Right lobe of liver (tissue), 4 donors: Measurements from ENCODE around the gene KRTAP22-1.

Source experiments
- CTCF ChIP-seq, 4 donors: fragments of 200-600 bp in 3 of 4; fragments of 450-650 bp in 1 of 4; IDR thresholded peaks; one replicate each; pipeline versions ENCODE4 v1.5.1 to v1.8.0; 2016 to 2022; ENCODE audit warnings: antibody characterized with exemption in 4 of 4, mild to moderate bottlenecking in 2 of 4
- POLR2A ChIP-seq: fragments of 450-650 bp; IDR thresholded peaks from one replicate; pipeline ENCODE4 v1.6.1; 2017; ENCODE audit warnings: antibody characterized with exemption, mild to moderate bottlenecking
- donor health status: DM: no; HTN: no; CAD: no.
- donor health status: DM: no; HTN: no; CAD: no.
- donor health status: DM: no; HTN: yes; CAD: no.

DNA sequence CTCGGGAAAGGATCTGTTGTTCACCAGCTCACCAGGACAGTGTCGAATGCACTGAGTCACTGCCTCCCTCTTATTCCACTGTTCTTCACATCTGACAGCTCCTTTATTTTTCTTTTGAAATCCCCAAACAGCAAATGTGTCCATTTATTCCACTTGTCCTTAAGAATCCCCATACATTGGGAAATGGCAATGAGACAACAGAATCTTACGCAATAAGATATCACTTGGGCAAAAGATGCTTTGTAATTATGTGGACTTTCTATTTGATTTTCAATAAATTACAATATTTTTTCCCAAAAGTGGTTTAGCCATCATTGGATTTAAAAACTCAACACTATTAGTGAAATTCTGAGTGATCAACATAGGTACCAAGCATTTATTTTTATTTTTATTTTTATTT is 37.8 kb downstream of the KRTAP22-1 start:
- TF ChIP-seq CTCF (IDR thresholded peaks at IDR 0.05) (no peak), POLR2A (no peak)
